BJ (cell line): ENCODE results near the gene ATP5F1D. TPM values are rescaled to one million over a fixed set of nuclear protein-coding genes. Genes with fewer than 3 reads are reported as not detected.

Source experiments
- CTCF ChIA-PET: fragments of 350-600 bp; formaldehyde crosslinking; extraction: SDS; loops from one replicate; lab custom pipeline; 2021; ENCODE audit warnings: antibody characterized with exemption, inconsistent platforms; lab: Yijun Ruan, JAX
- POLR2A ChIA-PET: fragments of 300-600 bp; sonication (Branson Sonifier 250); formaldehyde crosslinking; extraction: SDS; loops from one replicate; lab custom pipeline; 2021; ENCODE audit warnings: antibody characterized with exemption; lab: Charles Lee
- DNase-seq: peaks from one replicate; pipeline ENCODE4 v3.0.0-alpha.2; 2011; ENCODE audit warnings: low read depth
- H3K27me3 ChIP-seq: 2 replicates; pipeline ENCODE4 v1.6.0; 2011; ENCODE audit warnings: low read length; ENCODE audit not compliant: control insufficient read depth, insufficient read depth
- H3K36me3 ChIP-seq: 2 replicates; pipeline ENCODE4 v1.5.1; 2011; ENCODE audit warnings: low read length; ENCODE audit not compliant: control insufficient read depth, insufficient read depth
- H3K4me3 ChIP-seq: 2 replicates; pipeline ENCODE4 v1.5.1; 2011; ENCODE audit warnings: low read depth, mild to moderate bottlenecking, control low read depth, low read length
- CTCF ChIP-seq: IDR thresholded peaks from 2 replicates; pipeline ENCODE4 v1.5.1; 2011; ENCODE audit warnings: low read depth, mild to moderate bottlenecking, control low read depth, inconsistent platforms, low read length, moderate library complexity; ENCODE audit not compliant: insufficient read depth
- polyA plus RNA-seq: library from polyadenylated mRNA; depleted of rRNA; stranded (reverse); fragments of >200 nt; gene quantifications from 2 replicates; pipeline ENCODE4 v1.2.3, GENCODE V29; 2011

Gene ATP5F1D
- polyA plus RNA-seq, 1 experiment: 65.1 TPM

GRCh38 chr19:1284979-1285736 is 43.6 kb downstream of the ATP5F1D start:
- ChIA-PET CTCF (no interaction called here), POLR2A (interaction anchor here (0.6 kb wide), 1 partner anchor 16 kb away, joined by 17 read pairs; no protein-coding TSS in a partner anchor)
- DNase-seq: no peak
- TF ChIP-seq CTCF: no peak
- Histone ChIP-seq H3K36me3 (no peaks in the 10 kb centered on the region), H3K27me3 (peaks cover 22% of the 10 kb centered on the region), H3K4me3 (no peak overlapping the region)

GRCh38 chr19:1285737-1286360 is 44.3 kb downstream of the ATP5F1D start, which contains the start of gene EFNA2:
Gene EFNA2 (plus strand): TSS chr19:1285873. CDS start chr19:1286169, 296 bp downstream.
- CTCF ChIA-PET: no interaction called here
- no peaks in the 10 kb centered on the region for H3K36me3 ChIP-seq
- TF ChIP-seq CTCF: no peak
- H3K4me3 ChIP-seq: no peak within 1 kb of the TSS
- no peak for DNase-seq
- POLR2A ChIA-PET: no interaction called here
- peaks cover 22% of the 10 kb centered on the region for H3K27me3 ChIP-seq

GRCh38 chr19:1286487-1287353 is 45.2 kb downstream of the ATP5F1D start:
- CTCF ChIA-PET: interaction anchor here (1.1 kb wide), 1 partner anchor 259 kb away, joined by 3 read pairs; no protein-coding TSS in a partner anchor

GRCh38 chr19:1287354-1288225 is 46.0 kb downstream of the ATP5F1D start:
- no peak for DNase-seq
- Histone ChIP-seq H3K27me3 (peaks cover 22% of the 10 kb centered on the region), H3K36me3 (no peaks in the 10 kb centered on the region), H3K4me3 (no peak overlapping the region)
- ChIA-PET CTCF (interaction anchor here (1.1 kb wide), 1 partner anchor 258 kb away, joined by 3 read pairs; no protein-coding TSS in a partner anchor), POLR2A (no interaction called here)
- TF ChIP-seq CTCF: no peak

More at GRCh38 chr19:1286487-1287353, 45.2 kb downstream of the ATP5F1D start:
- H3K27me3 ChIP-seq: peaks cover 22% of the 10 kb centered on the region
- no peak overlapping the region for H3K4me3 ChIP-seq
- DNase-seq: no peak
- H3K36me3 ChIP-seq: no peaks in the 10 kb centered on the region
- no peak for TF ChIP-seq CTCF
- POLR2A ChIA-PET: no interaction called here
